Sigmoid colon (tissue), 7 donors: ENCODE measurements around the gene CLDN12. TPM values are rescaled to one million over a fixed set of nuclear protein-coding genes. Genes with fewer than 3 reads are reported as not detected.

Experiments used
- DNase-seq: peaks from one replicate; pipeline ENCODE4 v3.0.0-alpha.2; 2019
- H3K27ac ChIP-seq, 4 donors: fragments of 200-600 bp; sonication (generic); one replicate each; pipeline ENCODE4 v1.5.1; 2016 to 2019; ENCODE audit warnings: mild to moderate bottlenecking in 1 of 4
- H3K27me3 ChIP-seq, 3 donors: fragments of 200-600 bp; sonication (generic); one replicate each; pipeline ENCODE4 v1.5.1; 2019; ENCODE audit warnings: mild to moderate bottlenecking in 1 of 3
- H3K36me3 ChIP-seq, 4 donors: fragments of 200-600 bp; sonication (generic); one replicate each; pipeline ENCODE4 v1.5.1; 2016 to 2019
- H3K4me1 ChIP-seq, 4 donors: fragments of 200-600 bp; sonication (generic); one replicate each; pipeline ENCODE4 v1.5.1; 2017 to 2019
- H3K4me3 ChIP-seq, 4 donors: fragments of 200-600 bp; sonication (generic); one replicate each; pipeline ENCODE4 v1.5.1; 2017 to 2019; ENCODE audit warnings: mild to moderate bottlenecking in 2 of 4, moderate library complexity in 1 of 4
- H3K9me3 ChIP-seq, 4 donors: fragments of 200-600 bp in 3 of 4; sonication (generic) in 3 of 4; one replicate each; pipeline versions ENCODE4 v1.5.1 to v1.6.1; 2013 to 2019
- CTCF ChIP-seq, 4 experiments: fragments of 450-650 bp in 3 of 4; fragments of 200-600 bp in 1 of 4; IDR thresholded peaks; one replicate each; pipeline ENCODE4 v1.5.1; 2016 to 2019; ENCODE audit warnings: antibody characterized with exemption in 4 of 4, mild to moderate bottlenecking in 3 of 4, moderate library complexity in 2 of 4
- EP300 ChIP-seq, 4 donors: sonication (generic); formaldehyde crosslinking; IDR thresholded peaks; one replicate each; pipeline ENCODE4 v1.6.1; 2017; ENCODE audit warnings: antibody characterized with exemption in 4 of 4
- POLR2A ChIP-seq, 2 donors: fragments of 450-650 bp; IDR thresholded peaks; one replicate each; pipeline ENCODE4 v1.6.1; 2016; ENCODE audit warnings: antibody characterized with exemption in 2 of 2, mild to moderate bottlenecking in 2 of 2, moderate library complexity in 2 of 2
- POLR2AphosphoS5 ChIP-seq, 4 donors: sonication (generic); formaldehyde crosslinking; IDR thresholded peaks; one replicate each; pipeline ENCODE4 v1.6.1; 2017; ENCODE audit warnings: antibody characterized with exemption in 4 of 4
- WGBS, 2 donors: extraction: QIAGEN DNeasy Blood & Tissue Kit; methylation state at CpG; one replicate each; pipeline ENCODE4 v1.1.7; 2013; 5-methylcytosine and 5-hydroxymethylcytosine counted together
- intact Hi-C: fragments of 100-400 bp; cut with DNase I; formaldehyde crosslinking; loops from one replicate; pipeline ENCODE4 v1.15.1; 2023
- polyA plus RNA-seq, 3 donors: library from polyadenylated mRNA; stranded (reverse); fragments of 200-250 nt; gene quantifications; one replicate each; pipeline ENCODE4 v1.2.3, GENCODE V29; 2013
- total RNA-seq, 4 donors: library from RNA; depleted of rRNA; stranded (reverse); fragments of >200 nt; gene quantifications; one replicate each; pipeline ENCODE4 v1.1.0, GENCODE V29; 2016
- donor health status: healthy with polysubstance abuse.
- donor health status: Bipolar disorder and iron deficiency.
- donor health status: healthy.

The CLDN12 gene
- total and polyA plus RNA-seq, 7 donors, result 4.6 to 33.9 (median 22.3) TPM

GRCh38 chr7:90433221-90433620 lies 30.0 kb downstream of the CLDN12 start:
- H3K4me3 ChIP-seq, result no peak overlapping the region
- H3K4me1 ChIP-seq, result no peaks in the 10 kb centered on the region
- peaks cover 0 to 8% (median 0%) of the 10 kb centered on the region in 4 donors for H3K9me3 ChIP-seq
- no peak for DNase-seq
- H3K27me3 ChIP-seq, result no peaks in the 10 kb centered on the region
- no peak overlapping the region for H3K27ac ChIP-seq
- intact Hi-C loops, result no loop called here
- H3K36me3 ChIP-seq, result no peaks in the 10 kb centered on the region
- no peak for TF ChIP-seq EP300 (IDR thresholded peaks at IDR 0.05)
- TF ChIP-seq POLR2A (IDR thresholded peaks at IDR 0.05), result no peak
- no peak for TF ChIP-seq POLR2AphosphoS5 (IDR thresholded peaks at IDR 0.05)
- no peak for TF ChIP-seq CTCF (IDR thresholded peaks at IDR 0.05)
- 76 to 77% methylated on average over 3 of the region's 3 CpGs for WGBS, 2 donors

- DNase-seq, result no peak
- TF ChIP-seq POLR2AphosphoS5 (IDR thresholded peaks at IDR 0.05) (no peak), POLR2A (IDR thresholded peaks at IDR 0.05) (no peak), EP300 (IDR thresholded peaks at IDR 0.05) (no peak), CTCF (IDR thresholded peaks at IDR 0.05) (no peak)
- Histone ChIP-seq H3K4me1 (no peaks in the 10 kb centered on the region), H3K27me3 (no peaks in the 10 kb centered on the region), H3K36me3 (no peaks in the 10 kb centered on the region), H3K4me3 (no peak overlapping the region), H3K9me3 (no peaks in the 10 kb centered on the region), H3K27ac (no peak overlapping the region)
- WGBS, 2 donors, result 60 to 65% methylated on average over 2 of the region's 2 CpGs
- intact Hi-C loops, result no loop called here
Measured at GRCh38 chr7:90445633-90446032, 42.4 kb downstream of the CLDN12 start.

- Histone ChIP-seq H3K27ac (no peak overlapping the region), H3K27me3 (no peaks in the 10 kb centered on the region), H3K4me1 (no peaks in the 10 kb centered on the region), H3K36me3 (no peaks in the 10 kb centered on the region), H3K9me3 (no peaks in the 10 kb centered on the region), H3K4me3 (no peak overlapping the region)
- intact Hi-C loops, result no loop called here
- DNase-seq, result no peak
- TF ChIP-seq CTCF (IDR thresholded peaks at IDR 0.05) (no peak), POLR2AphosphoS5 (IDR thresholded peaks at IDR 0.05) (no peak), POLR2A (IDR thresholded peaks at IDR 0.05) (no peak), EP300 (IDR thresholded peaks at IDR 0.05) (no peak)
- 67 to 80% methylated on average over 4 of the region's 4 CpGs for WGBS, 2 donors
Measured at GRCh38 chr7:90446137-90446899, 43.1 kb downstream of the CLDN12 start.

- Histone ChIP-seq H3K4me1 (peaks cover 0 to 2% (median 0%) of the 10 kb centered on the region in 4 donors), H3K9me3 (no peaks in the 10 kb centered on the region), H3K36me3 (no peaks in the 10 kb centered on the region), H3K27me3 (no peaks in the 10 kb centered on the region), H3K27ac (no peak overlapping the region), H3K4me3 (no peak overlapping the region)
- intact Hi-C loops, result loop anchor here (10.0 kb wide), 2 partner anchors 141 to 811 kb away; partner anchors contain the start of genes CDK14 and FZD1
- no peak for DNase-seq
- TF ChIP-seq POLR2A (IDR thresholded peaks at IDR 0.05) (no peak), POLR2AphosphoS5 (IDR thresholded peaks at IDR 0.05) (no peak), CTCF (IDR thresholded peaks at IDR 0.05) (no peak), EP300 (IDR thresholded peaks at IDR 0.05) (no peak)
Measured at GRCh38 chr7:90453259-90453891, 50.1 kb downstream of the CLDN12 start.
